GM18907 (cell line): ENCODE data around the gene PNKD.
"Not testable (repeated sequence)": the region's sequence is repeated elsewhere in the genome, so short reads cannot be mapped to it uniquely, and the experiment has no call there.

Source experiments
- ATAC-seq: cut with Tn5 transposase; IDR thresholded peaks from one replicate; pipeline ENCODE4 v1.9.1; 2021; ENCODE audit warnings: mild to moderate bottlenecking, moderate library complexity; ENCODE audit not compliant: unreplicated experiment

Gene PNKD

DNA sequence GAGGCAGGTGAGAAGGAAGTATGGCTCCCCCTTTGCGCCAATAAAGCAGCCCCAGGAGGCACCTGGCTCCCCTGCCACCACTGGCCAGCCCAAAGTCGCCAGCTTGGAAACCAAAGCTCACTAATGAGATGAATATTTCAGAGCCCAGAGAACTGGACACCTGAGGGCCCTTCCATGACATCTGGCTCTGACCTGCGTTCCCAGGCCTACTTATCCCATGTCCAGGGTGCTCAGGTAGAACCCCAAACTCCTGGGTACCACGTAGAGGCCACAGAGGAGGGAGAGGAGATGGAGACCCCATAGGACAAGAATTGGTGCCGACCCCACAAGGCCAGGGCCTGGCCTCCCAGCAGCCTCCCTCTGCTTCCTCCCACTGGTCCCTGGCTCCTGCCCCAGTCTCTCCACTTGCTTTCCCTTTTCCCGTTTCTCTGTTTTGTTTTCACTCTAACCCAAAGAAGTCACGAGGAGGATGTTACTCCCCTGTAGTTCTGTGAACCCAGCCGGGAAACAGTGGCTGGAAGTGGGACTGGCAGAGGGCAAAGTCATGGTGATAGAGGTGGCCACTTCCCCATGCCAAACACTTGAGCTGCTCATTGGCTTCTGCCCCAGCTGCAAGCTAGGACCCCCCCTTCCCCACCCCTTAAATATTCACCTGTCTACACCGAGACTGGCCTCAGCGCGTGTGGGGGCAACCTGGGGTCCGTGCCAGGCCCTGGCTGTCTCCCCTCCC is 21.2 kb downstream of the PNKD start:
- no peak for ATAC-seq

DNA sequence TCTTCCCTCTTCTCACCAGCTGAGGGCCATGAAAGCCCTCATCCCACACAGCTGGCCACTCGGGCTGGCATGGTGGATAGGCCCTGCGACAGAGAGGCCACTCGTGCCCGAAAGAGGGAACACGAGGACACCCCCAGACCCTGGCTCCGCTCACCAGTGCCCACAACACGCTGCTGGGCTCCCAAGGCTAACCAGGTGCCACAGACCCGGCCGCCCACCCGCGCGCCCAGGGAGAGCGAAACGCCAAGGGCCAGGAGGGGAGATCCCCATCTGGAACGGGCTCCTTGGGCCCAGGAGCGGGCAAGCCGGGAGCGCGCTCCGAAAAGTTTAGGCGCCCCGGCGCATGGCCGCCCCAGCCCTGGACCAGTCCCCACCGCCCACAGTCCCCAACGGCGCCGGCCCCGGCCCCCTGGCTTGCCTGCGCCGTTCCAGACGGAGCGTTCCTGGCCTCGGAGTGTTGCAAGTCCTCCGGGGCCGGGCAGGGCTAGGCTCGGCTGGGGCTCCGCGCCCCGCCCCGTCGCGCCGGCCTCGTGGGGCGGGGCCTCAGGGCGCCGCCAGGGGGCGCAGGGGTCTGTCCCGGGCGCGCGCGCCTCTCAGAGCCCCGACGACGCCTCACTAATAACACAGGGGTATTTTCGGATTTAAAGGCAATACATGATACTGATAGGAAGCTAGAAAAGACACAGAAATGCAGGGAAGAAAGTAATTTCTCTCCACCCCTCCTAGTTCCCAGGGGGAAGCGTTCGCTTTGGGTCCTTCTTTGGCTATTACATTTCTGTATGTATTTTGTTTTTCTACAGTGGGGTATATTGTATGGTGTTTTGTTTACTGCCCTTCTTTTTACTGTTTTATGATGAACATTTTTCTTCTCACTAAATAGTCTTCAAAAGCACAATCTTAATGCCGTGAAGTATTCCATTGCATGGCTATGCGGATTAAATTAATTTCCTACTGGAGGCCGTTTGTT is 22.0 kb downstream of the PNKD start, which contains the start of gene TMBIM1:
Gene TMBIM1, minus strand, starts transcription at position 456 of the 967 bp plus-strand sequence. CDS start 10,362 bp downstream, outside the sequence.
- ATAC-seq, result peak; percentile 63

DNA sequence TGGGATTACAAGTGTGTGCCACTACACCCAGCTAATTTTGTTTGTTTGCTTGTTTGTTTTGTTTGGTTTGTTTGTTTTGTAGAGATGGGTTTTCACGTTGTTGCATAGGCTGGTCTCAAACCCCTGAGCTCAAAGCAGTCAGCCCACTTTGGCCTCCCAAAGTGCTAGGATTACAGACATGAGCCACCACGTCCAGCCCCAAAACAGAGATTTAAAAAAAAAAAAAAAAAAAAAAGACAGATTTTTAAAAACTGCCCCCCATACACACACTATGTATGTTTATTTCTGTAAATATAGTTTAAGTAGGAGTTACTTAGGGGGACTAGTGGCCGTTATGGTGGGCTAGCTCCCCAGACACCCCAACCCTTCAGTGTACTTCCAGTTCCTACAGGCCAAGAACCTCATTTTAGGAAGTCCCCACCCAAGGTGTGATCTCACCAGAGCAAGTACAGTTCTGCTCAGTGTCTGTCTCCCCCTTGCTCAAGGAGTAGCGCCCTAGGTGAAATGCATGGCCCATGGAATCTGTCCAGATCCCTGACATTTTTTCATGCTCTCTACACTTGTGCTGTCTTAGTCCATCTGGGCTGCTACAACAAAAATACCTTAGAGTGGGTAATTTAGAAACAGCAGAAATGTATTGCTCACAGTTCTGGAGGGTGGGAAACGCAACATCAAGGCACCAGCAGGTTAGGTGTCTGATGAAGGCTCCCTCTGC is 23.6 kb downstream of the PNKD start:
- no peak for ATAC-seq

DNA sequence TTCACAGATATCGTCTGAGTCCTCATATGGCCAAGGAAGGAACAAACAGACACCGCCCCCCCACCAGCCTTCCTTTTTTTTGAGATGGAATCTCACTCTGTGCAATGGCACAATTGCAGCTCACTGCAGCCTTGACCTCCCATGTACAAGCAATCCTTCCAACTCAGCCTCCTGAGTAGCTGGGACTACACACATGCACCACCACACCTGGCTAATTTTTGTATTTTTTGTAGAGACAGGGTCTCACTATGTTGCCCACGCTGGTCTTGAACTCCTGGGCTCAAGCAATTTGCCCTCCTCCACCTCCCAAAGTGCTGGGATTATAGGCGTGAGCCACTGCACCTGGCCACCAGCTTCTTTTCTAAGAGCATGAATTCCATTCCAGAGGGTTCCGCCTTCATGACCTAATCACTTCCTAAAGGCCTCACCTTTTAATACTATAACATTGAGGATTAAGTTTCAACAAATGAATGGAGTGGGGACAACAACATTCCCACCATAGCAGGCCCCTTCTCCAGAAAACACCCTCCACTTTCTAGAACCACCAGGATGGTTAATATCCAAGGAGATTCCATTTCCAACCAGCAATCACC is 24.2 kb downstream of the PNKD start:
- ATAC-seq, result no peak

DNA sequence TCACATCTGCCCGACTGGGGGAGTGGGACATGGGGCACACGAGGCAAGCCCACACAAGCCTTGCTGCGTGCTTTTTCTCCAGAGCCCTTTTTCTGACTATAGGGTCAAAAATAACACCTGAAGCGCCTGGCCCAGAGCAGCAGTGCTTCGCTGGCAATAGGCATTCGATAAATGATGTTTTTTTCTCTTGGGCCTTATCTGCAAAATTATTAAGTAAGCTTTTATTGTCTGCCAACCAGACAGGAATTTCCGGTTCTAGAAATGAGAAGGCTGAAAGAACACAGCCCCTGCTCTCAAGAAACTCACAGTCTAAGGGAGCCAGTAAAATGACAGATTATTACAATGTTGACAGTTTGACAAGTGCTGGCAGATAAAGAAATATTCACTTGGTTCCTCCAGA is 24.7 kb downstream of the PNKD start:
- no peak for ATAC-seq

DNA sequence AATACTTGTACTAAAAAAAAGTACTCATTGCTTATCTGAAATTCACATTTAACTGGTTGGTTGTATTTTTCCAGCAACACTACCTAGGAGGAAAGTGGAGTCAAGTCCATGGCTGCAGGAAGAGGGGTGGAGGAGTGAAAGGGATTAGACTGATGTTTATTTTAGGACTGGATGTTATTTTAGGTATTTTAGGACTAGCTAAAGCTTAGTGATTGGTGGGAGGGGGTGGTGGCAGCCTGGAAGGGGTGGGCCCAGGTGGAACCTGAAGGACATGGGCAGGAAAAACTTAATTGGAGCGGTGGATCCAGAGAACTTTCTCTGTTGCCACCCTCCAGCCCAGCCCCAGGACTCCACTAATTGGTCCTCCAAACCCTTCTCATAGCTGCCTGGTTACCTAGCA is 25.9 kb downstream of the PNKD start:
- no peak for ATAC-seq

DNA sequence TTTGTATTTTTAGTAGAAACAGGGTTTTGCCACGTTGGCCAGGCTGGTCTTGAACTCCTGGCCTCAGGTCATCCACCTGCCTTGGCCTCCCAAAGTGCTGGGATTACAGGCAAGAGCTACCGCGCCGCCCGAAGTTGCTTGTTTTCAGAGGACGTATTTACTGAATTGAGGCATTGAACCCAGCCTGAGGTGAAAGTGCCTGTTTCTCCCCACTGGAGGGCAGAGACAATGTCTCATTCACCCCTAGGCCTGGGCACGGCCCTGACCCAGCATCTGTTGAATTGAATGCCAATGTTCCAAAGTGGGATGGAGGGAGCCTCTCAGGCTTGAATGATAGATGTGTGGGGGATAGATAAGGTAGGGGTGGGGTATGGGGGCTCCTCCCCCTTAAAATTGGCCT is 26.5 kb downstream of the PNKD start:
- ATAC-seq, result no peak

DNA sequence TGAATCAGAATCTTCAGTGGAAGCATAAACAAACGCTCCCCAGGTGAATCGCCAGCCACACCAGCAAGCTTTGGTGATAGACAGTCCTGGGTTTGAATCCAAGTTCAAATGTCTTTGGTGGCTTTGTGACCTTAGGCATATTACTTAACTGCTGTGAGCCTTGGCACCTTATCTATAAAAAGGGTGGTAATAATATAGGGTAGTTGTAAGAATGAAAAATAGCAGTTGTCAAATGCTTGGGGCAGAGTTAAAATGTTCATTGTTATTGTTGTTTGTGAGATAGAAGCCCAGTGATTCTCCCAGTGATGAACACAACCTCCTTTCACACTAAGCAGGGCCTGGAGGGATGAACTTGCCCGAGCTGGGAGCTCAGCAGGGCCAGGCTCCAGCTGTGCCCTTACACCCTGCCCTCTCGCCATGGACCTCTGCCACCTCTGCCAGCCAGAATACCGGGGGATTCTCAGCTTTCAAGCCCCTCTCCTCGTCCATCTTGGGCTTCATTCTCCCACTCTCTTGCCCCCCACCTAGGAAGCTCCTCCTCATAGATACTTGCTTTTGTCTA is 28.1 kb downstream of the PNKD start:
- no peak for ATAC-seq

DNA sequence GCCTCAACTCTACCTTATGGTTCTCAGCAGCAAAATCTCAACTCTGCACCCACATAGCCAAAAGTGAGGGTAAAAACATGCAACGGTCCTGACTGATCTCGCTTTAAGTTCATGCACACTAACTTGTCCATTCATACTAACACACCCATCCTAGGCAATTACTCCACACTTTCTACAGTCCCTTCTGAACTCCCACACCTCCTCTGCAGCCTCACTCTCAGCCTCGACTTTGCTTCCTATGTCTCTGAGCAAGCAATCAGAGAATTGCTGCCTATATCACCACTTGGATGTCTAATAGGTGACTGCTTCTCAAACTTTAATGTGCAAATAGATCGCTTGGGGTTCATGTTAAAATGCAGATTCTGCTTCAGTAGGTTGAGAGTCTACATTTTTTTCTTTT is 29.8 kb downstream of the PNKD start:
- ATAC-seq, result no peak

DNA sequence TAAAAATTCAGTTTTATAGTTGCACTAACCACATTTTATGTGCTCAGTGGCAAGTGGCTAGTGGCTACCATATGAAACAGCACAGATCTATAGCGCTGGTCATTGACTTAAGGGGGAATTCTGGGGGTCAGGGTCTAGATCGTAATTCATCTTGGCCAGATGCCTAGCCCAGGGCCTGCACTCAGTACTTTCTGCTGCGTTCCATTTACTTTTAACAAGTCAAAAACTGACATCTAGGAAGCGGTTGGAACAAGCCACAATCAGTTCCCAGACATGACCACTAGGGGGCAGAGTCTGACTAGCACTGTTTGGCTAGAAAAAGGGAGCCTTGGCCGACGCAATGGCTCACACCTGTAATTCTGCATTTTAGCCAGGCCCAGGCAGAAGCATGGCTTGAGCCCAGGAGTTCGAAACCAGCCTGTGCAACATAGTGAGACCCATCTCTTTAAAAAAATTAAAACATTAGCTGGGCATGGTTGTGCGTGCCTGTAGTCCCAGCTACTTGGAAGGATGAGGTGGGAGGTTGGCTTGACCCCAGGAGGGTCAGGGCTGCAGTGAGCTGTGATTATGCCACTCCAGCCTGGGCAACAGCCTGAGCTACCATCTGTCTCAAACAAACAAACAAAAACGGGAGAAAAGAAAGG is 31.0 kb downstream of the PNKD start:
- ATAC-seq, result peak; percentile 65

DNA sequence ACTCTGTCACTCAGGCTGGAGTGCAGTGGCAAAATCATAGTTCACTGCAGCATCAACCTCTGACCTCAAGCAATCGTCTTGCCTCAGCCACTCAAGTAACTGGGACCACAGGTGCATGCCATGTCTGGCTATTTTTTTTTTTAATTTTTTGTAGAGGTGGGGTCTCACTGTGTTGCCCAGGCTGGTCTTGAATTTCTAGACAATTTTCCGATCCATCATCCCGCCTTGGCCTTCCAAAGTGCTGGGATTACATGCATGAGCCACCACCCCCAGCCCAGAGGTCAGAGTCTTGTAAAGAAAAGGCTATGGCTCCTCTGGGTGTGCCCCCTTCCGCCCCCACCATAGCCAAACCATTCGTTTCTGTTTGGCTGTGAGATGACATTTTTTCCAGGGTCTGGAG is 35.1 kb downstream of the PNKD start:
- ATAC-seq, result no peak

DNA sequence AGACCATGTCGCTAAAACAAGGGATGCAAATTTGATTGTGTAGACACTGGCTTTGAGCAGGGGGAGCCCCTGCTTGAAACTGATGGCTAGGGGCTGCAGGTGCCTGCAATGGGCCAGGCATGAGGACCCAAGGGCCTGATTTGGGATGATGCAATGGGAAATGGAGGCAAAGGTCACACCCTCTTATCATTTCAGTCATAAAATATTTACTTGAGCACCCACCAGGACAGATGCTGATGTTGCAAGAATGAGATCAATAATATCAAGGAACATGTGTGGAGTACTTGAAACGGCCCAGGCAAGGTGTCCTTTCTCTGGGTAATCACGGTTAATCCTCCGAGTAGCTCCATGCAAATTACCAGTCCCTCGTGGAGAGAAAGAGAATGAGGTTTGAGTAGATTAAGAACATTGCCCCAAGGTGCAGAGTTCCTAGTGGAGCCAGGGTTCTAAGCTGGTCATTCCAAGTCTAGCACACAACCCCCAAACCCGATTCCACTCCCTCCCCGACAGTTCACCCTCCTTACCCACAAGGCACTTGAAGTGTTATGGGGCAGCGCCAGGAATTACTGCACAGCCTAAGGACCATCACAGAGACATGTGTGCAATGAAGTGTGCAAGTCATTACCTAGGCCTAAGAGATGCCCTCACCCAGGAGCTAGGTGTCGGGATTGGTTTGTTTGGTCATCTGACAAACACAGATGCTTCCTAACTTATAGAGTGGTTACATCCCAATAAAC is 36.0 kb downstream of the PNKD start:
- ATAC-seq, result no peak

DNA sequence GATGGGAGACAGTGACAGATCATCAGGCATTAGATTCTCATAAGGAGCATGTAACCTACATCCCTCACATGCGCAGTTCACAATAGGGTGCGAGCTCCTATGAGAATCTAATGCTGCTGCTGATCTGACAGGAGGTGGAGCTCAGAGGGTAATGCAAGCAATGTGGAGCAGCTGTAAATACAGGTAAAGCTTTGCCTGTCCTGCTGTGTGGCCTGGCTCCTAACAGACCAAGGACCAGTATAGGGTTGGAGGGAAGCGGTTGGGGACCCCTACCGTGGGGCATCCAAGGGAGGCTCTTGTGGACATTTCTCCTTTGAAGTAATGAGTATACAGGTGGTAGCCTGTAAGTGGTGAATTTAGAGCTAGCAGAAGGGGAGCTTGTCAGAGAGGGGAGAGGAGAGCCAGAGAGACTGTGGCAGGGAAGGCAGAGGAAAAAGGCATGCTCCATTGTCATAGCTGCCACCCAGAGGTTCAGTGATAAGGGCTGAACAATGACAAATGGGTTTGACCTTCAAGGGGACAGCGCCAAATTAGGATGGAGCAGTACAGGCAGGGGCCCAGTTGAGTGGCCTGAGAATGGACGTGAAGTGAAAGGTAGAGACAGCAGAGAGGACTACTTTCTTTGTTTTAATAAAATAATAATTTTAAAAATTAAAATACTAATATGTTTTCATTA is 37.2 kb downstream of the PNKD start:
- no peak for ATAC-seq

DNA sequence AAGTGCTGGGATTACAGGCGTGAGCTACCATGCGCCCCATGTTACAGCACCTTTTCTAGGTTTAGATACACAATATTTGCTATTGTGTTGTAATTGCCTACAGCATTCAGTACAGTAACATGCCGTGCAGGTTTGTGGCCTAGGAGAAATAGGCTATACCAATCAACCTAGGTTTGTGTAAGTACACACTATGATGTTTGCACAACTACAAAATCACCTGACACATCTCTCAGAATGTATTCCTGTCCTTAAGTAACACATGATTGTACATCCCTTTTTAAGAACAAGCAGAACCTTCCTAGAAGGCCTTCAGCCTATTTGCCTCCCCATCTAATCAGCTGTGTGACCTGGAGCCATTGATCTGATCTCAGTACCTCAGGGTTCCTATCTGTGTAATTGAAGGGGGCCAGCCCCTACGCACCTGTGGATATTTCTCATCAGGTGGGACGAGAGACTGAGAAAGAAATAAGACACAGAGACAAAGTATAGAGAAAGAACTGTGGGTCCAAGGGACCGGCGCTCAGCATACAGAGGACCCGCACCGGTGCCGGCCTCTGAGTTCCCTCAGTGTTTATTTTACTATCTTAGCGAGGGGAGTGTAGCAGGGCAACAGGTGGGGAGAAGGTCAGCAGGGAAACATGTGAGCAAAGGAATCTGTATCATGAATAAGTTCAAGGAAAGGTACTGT is 40.7 kb downstream of the PNKD start:
- ATAC-seq, result no peak

DNA sequence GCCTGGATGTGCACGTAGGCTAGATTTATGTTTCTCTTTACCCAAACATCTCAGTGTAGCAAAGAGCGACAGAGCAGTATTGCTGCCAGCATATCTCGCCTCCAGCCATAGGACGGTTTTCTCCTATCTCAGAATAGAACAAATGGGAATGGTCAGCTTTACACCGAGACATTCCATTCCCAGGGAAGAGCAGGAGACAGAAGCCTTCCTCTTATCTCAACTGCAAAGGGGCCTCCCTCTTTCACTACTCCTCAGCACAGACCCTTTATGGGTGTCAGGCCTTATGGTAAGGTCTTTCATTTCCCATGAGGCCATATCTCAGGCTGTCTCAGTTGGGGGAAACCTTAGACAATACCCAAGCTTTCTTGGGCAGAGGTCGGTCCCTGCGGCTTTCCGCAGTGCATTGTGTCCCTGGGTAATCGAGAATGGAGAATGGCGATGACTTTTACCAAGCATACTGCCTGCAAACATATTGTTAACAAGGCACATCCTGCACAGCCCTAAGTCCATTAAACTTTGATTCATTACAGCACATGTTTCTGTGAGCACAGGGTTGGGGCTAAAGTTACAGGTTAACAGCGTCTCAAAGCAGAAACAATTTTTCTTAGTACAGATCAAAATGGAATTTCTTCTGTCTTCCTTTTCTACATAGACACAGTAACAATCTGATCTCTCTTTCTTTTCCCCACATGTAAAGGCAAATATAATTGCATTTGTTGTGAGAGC is 41.4 kb downstream of the PNKD start:
- not testable (repeated sequence) for ATAC-seq

DNA sequence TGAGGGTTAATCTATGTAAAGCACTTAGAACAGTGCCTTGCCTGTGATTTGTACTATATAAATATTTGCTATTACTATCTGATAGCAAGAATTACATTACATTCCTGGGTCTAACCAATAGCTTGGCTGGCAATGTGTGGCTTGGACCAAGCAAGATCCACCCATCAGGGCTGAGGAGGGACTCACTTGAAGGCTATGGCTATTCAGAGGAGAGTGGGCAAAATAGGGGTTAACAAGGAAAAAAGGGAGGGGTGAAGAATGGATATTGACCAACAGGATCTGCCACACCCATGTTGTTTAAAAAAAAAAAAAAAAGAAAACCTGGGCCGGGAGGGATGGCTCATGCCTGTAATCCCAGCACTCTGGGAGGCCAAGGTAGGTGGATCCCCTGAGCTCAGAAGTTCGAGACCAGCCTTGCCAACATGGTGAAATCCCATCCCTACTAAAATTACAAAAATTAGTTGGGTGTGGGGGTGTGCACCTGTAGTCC is 42.0 kb downstream of the PNKD start:
- no peak for ATAC-seq

DNA sequence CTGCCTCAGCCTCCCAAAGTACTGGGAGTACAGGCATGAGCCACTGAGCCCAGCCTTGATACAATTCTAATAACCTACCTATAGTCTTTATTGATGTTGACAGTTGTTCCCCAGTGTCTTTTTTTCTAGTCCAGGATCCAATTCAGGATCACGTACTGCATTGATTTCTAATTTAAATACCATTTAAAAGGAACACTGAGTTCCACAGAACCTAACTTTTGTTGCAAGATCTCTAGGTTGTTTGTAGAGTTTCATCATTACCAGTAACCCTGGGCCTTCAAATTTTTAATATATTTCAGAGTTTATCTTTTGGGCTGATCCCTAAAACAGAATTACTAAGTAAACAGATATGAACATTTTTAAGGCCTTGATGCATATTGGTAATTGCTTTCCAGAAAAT is 43.0 kb downstream of the PNKD start:
- ATAC-seq, result no peak
